ENCODE results near the gene STX1B.

GRCh38 chr16:31002862-31003341 lies 7.5 kb downstream of the STX1B start:
- TF ChIP-seq CTCF (IDR thresholded peaks at IDR 0.05 in 4 of 5, conservative IDR thresholded peaks at IDR 0.05 in 1 of 5): no peak
- no peak for TF ChIP-seq POLR2A (IDR thresholded peaks at IDR 0.05)
